RWPE2 (cell line): Measurements from ENCODE around the gene PHIP.

ENCODE experiments used
- ATAC-seq: fragments of 200-7000 bp; cut with Tn5 transposase; 3 replicates; pipeline ENCODE4 v1.9.1; 2021; ENCODE audit warnings: low read depth
- DNase-seq: peaks from one replicate; pipeline ENCODE4 v3.0.0-alpha.2; 2020; ENCODE audit warnings: low spot score
- H3K27ac ChIP-seq: fragments of 450-650 bp; 2 replicates; pipeline ENCODE4 v1.5.1; 2017; ENCODE audit warnings: mild to moderate bottlenecking; ENCODE audit not compliant: poor library complexity, severe bottlenecking
- H3K27me3 ChIP-seq: fragments of 250-450 bp; sonication (Bioruptor Pico); 2 replicates; pipeline ENCODE4 v1.5.1; 2021; ENCODE audit warnings: mild to moderate bottlenecking, moderate library complexity; ENCODE audit not compliant: insufficient read depth, poor library complexity, severe bottlenecking
- H3K36me3 ChIP-seq: fragments of 250-450 bp; sonication (Bioruptor Pico); 2 replicates; pipeline ENCODE4 v1.5.1; 2020; ENCODE audit warnings: low read depth, mild to moderate bottlenecking, moderate library complexity
- H3K4me1 ChIP-seq: fragments of 250-450 bp; sonication (Bioruptor Pico); 2 replicates; pipeline ENCODE4 v1.5.1; 2021; ENCODE audit warnings: mild to moderate bottlenecking, moderate library complexity; ENCODE audit not compliant: insufficient read depth, poor library complexity, severe bottlenecking
- H3K4me3 ChIP-seq: fragments of 250-450 bp; sonication (Bioruptor Pico); 2 replicates; pipeline ENCODE4 v1.5.1; 2021; ENCODE audit warnings: mild to moderate bottlenecking, moderate library complexity; ENCODE audit not compliant: severe bottlenecking
- H3K9me3 ChIP-seq: fragments of 250-450 bp; sonication (Bioruptor Pico); 2 replicates; pipeline ENCODE4 v1.5.1; 2021; ENCODE audit warnings: mild to moderate bottlenecking, moderate library complexity; ENCODE audit not compliant: severe bottlenecking
- CTCF ChIP-seq: fragments of 450-650 bp; IDR thresholded peaks from one replicate; pipeline ENCODE4 v1.5.1; 2017; ENCODE audit warnings: mild to moderate bottlenecking, moderate library complexity; ENCODE audit not compliant: poor library complexity, severe bottlenecking

Gene PHIP

GRCh38 chr6:79048611-79049010 is 29.4 kb downstream of the PHIP start:
- H3K27ac ChIP-seq, result no peak overlapping the region
- ATAC-seq (0 out of 3 replicates have a peak, but pooled peaks have one; percentile 38), DNase-seq (no peak)
- no peaks in the 10 kb centered on the region for H3K4me1 ChIP-seq
- no peaks in the 10 kb centered on the region for H3K27me3 ChIP-seq
- H3K9me3 ChIP-seq, result no peaks in the 10 kb centered on the region
- no peak overlapping the region for H3K4me3 ChIP-seq
- TF ChIP-seq CTCF, result peak; percentile 37
- peaks cover 62% of the 10 kb centered on the region for H3K36me3 ChIP-seq

DNA sequence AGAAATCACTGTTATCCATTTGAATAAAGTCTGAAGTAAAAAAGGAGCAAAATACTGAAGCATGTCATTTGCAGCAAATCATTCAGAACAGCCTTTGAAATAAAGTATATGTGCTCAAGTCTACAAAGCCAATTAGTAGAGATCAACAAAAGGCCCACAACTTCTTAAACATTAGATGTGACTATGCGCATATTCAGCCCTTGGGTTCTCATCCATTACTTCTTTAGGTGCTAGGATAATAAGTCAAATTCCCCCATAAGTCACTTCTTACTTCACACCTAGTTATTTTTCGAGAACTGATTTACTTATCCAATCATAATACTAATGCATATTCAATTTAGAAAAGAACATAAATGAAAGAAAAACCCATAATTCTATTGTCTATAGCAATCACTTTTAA is 31.0 kb downstream of the PHIP start:
- DNase-seq, result no peak
- Histone ChIP-seq H3K27ac (no peak overlapping the region), H3K27me3 (no peaks in the 10 kb centered on the region), H3K4me3 (no peak overlapping the region), H3K36me3 (peaks cover 60% of the 10 kb centered on the region), H3K4me1 (peaks cover 6% of the 10 kb centered on the region), H3K9me3 (no peaks in the 10 kb centered on the region)
- ATAC-seq, result no peak
- no peak for TF ChIP-seq CTCF

DNA sequence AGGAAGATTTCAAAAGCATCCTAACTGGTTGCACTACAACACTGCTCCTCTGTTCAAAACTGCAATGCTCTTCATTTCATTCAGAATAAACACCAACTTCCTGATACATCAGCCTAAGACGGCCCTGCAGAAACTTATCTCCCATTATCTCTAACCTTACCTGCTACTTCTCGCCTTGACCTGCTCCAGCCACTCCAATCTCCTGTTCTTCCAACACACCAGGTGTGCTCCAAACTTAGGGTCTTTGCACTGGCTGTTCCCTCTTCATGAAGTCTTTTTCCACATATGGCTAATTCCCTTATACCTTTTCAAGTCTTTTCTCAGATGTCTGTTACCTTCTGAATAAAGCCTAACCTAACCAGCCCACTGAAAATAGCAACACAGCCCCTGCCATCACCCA is 32.1 kb downstream of the PHIP start:
- Histone ChIP-seq H3K36me3 (peaks cover 60% of the 10 kb centered on the region), H3K9me3 (no peaks in the 10 kb centered on the region), H3K27me3 (no peaks in the 10 kb centered on the region), H3K4me1 (peaks cover 9% of the 10 kb centered on the region), H3K27ac (no peak overlapping the region), H3K4me3 (no peak overlapping the region)
- ATAC-seq (no peak), DNase-seq (no peak)
- TF ChIP-seq CTCF, result no peak

- H3K4me1 ChIP-seq, result peaks cover 9% of the 10 kb centered on the region
- no peak for TF ChIP-seq CTCF
- no peaks in the 10 kb centered on the region for H3K27me3 ChIP-seq
- no peak overlapping the region for H3K27ac ChIP-seq
- H3K9me3 ChIP-seq, result no peaks in the 10 kb centered on the region
- ATAC-seq, result no peak
- no peak for DNase-seq
- no peak overlapping the region for H3K4me3 ChIP-seq
- peaks cover 69% of the 10 kb centered on the region for H3K36me3 ChIP-seq
Measured at GRCh38 chr6:79042799-79043126, 35.3 kb downstream of the PHIP start.

- no peak overlapping the region for H3K4me3 ChIP-seq
- TF ChIP-seq CTCF, result no peak
- H3K4me1 ChIP-seq, result peaks cover 9% of the 10 kb centered on the region
- H3K27ac ChIP-seq, result no peak overlapping the region
- no peak for ATAC-seq
- no peaks in the 10 kb centered on the region for H3K27me3 ChIP-seq
- H3K9me3 ChIP-seq, result no peaks in the 10 kb centered on the region
- peaks cover 71% of the 10 kb centered on the region for H3K36me3 ChIP-seq
- DNase-seq, result no peak
Measured at GRCh38 chr6:79042088-79042798, 35.8 kb downstream of the PHIP start.
